ENCODE measurements around the gene CNTN4. TPM values are rescaled to one million over a fixed set of nuclear protein-coding genes. Genes with fewer than 3 reads are reported as not detected.

The CNTN4 gene
- total and polyA plus RNA-seq, 2 donors (not counting 3 experiments of a cell fraction or from before 2014, with no cell fraction given) = not detected

DNA sequence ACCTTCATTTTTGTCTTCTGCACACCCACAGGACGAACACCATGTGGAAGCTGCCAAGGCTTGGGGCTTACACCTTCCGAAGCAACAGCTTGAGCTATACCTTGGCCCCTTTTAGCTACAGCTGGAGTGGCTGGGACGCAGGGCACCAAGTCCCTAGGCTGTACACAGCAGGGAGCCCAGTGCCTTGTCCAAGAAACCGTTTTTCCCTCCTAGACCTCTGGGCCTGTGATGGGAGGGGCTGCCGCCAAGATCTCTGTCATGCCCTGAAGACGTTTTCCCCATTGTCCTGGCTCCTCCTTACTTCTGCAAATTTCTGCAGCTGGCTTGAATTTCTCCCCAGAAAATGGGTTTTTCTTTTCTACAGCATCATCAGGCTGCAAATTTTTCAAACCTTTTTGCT lies 7.8 kb downstream of the CNTN4 start:
- dilution Hi-C loops (cut with MboI; ENCODE audit: extremely low pct_ligation_motif_present, low sequenced_read_pairs) = no loop called here
- no peak overlapping the region for H3K27ac ChIP-seq (ENCODE audit: insufficient read depth, low read depth, low read length)
- no peaks in the 10 kb centered on the region for H3K4me1 ChIP-seq (ENCODE audit: control insufficient read depth, extremely low read depth, insufficient read depth, low read length)
- ChIA-PET POLR2A (no interaction called here), CTCF (no interaction called here)
- H3K79me2 ChIP-seq (ENCODE audit: control insufficient read depth, insufficient read depth, low read length) = no peaks in the 10 kb centered on the region
- H3K9me3 ChIP-seq (replicated peaks; ENCODE audit: control insufficient read depth, insufficient read depth, low read length) = no peaks in the 10 kb centered on the region
- H4K20me1 ChIP-seq (replicated peaks; ENCODE audit: control insufficient read depth, extremely low read depth, insufficient read depth, low read length) = no peaks in the 10 kb centered on the region
- H2AFZ ChIP-seq (ENCODE audit: low read depth, low read length) = no peak overlapping the region
- intact Hi-C loops (cut with micrococcal nuclease) = no loop called here
- no peak for DNase-seq (ENCODE audit: low read depth, low spot score)
- no peak for FAIRE-seq
- BruUV-seq (replicated peaks) = no TSS peak
- no peak overlapping the region for H3K4me3 ChIP-seq (replicated peaks in 1 of 3; ENCODE audit: insufficient read depth in 1 of 3, low read depth in 1 of 3, low read length in 3 of 3)
- no peaks in the 10 kb centered on the region for H3K36me3 ChIP-seq (ENCODE audit: control insufficient read depth in 2 of 2, extremely low read depth in 1 of 2, insufficient read depth in 2 of 2, low read length in 2 of 2)
- no peak overlapping the region for H3K9ac ChIP-seq (replicated peaks; ENCODE audit: extremely low read depth, insufficient read depth, low read length)
- no peaks in the 10 kb centered on the region for H3K27me3 ChIP-seq (ENCODE audit: control insufficient read depth in 2 of 2, insufficient read depth in 2 of 2, low read length in 2 of 2)
- H3K4me2 ChIP-seq (ENCODE audit: insufficient read depth, low read length) = no peak overlapping the region
- TF ChIP-seq POLR2AphosphoS5 (IDR thresholded peaks at IDR 0.05; ENCODE audit: insufficient read depth, low read depth, low read length) (no peak), MYC (IDR thresholded peaks at IDR 0.05; ENCODE audit: low read depth, low read length) (no peak), JUN (IDR thresholded peaks at IDR 0.05; ENCODE audit: borderline replicate concordance, insufficient read depth, insufficient read length, low read depth) (no peak), GATA2 (IDR thresholded peaks at IDR 0.05; ENCODE audit: insufficient read depth, insufficient read length, low read depth, low read length) (no peak), POLR2A (IDR thresholded peaks at IDR 0.05; ENCODE audit: low read depth, low read length) (no peak), EZH2 (IDR thresholded peaks at IDR 0.05; ENCODE audit: borderline replicate concordance, low read depth, low read length, severe bottlenecking) (no peak), FOS (IDR thresholded peaks at IDR 0.05; ENCODE audit: borderline replicate concordance, insufficient read depth, low read length) (no peak)
- TF ChIP-seq, protein P1, sequence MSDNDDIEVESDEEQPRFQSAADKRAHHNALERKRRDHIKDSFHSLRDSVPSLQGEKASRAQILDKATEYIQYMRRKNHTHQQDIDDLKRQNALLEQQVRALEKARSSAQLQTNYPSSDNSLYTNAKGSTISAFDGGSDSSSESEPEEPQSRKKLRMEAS (IDR thresholded peaks at IDR 0.05; ENCODE audit: insufficient read depth, insufficient read length) = no peak
- TF ChIP-seq, protein P2, sequence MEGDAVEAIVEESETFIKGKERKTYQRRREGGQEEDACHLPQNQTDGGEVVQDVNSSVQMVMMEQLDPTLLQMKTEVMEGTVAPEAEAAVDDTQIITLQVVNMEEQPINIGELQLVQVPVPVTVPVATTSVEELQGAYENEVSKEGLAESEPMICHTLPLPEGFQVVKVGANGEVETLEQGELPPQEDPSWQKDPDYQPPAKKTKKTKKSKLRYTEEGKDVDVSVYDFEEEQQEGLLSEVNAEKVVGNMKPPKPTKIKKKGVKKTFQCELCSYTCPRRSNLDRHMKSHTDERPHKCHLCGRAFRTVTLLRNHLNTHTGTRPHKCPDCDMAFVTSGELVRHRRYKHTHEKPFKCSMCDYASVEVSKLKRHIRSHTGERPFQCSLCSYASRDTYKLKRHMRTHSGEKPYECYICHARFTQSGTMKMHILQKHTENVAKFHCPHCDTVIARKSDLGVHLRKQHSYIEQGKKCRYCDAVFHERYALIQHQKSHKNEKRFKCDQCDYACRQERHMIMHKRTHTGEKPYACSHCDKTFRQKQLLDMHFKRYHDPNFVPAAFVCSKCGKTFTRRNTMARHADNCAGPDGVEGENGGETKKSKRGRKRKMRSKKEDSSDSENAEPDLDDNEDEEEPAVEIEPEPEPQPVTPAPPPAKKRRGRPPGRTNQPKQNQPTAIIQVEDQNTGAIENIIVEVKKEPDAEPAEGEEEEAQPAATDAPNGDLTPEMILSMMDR (IDR thresholded peaks at IDR 0.05; ENCODE audit: extremely low read depth in 1 of 2, insufficient read depth in 1 of 2, low read depth in 1 of 2, low read length in 2 of 2) = no peak
- H3K9me1 ChIP-seq (replicated peaks; ENCODE audit: control insufficient read depth, extremely low read depth, insufficient read depth, low read length) = no peaks in the 10 kb centered on the region

Measured in endothelial cell of umbilical vein (primary cell).